ENCODE data around the gene ALOX15B.

ALOX15B gene, protein sequence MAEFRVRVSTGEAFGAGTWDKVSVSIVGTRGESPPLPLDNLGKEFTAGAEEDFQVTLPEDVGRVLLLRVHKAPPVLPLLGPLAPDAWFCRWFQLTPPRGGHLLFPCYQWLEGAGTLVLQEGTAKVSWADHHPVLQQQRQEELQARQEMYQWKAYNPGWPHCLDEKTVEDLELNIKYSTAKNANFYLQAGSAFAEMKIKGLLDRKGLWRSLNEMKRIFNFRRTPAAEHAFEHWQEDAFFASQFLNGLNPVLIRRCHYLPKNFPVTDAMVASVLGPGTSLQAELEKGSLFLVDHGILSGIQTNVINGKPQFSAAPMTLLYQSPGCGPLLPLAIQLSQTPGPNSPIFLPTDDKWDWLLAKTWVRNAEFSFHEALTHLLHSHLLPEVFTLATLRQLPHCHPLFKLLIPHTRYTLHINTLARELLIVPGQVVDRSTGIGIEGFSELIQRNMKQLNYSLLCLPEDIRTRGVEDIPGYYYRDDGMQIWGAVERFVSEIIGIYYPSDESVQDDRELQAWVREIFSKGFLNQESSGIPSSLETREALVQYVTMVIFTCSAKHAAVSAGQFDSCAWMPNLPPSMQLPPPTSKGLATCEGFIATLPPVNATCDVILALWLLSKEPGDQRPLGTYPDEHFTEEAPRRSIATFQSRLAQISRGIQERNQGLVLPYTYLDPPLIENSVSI

DNA sequence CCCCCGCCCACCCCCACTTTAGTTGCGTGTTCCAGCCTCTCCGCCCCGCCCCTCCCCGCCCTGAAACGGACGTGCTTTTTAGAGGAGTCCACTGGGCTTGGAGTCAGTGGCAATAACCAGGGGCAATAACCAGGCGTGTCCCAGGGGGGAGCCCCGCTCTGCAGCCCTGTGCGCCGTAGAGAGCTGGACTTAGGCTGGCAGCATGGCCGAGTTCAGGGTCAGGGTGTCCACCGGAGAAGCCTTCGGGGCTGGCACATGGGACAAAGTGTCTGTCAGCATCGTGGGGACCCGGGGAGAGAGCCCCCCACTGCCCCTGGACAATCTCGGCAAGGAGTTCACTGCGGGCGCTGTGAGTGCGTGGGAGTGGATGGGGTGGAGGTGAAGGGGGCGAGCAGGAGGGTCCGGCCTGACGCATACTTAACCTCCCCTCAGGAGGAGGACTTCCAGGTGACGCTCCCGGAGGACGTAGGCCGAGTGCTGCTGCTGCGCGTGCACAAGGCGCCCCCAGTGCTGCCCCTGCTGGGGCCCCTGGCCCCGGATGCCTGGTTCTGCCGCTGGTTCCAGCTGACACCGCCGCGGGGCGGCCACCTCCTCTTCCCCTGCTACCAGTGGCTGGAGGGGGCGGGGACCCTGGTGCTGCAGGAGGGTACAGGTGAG is at the start of gene ALOX15B:
ALOX15B (plus strand) TSS at position 106 of the 657 bp plus-strand sequence; CDS start at position 203, 97 bp downstream.
- DNase-seq = no peak

DNA sequence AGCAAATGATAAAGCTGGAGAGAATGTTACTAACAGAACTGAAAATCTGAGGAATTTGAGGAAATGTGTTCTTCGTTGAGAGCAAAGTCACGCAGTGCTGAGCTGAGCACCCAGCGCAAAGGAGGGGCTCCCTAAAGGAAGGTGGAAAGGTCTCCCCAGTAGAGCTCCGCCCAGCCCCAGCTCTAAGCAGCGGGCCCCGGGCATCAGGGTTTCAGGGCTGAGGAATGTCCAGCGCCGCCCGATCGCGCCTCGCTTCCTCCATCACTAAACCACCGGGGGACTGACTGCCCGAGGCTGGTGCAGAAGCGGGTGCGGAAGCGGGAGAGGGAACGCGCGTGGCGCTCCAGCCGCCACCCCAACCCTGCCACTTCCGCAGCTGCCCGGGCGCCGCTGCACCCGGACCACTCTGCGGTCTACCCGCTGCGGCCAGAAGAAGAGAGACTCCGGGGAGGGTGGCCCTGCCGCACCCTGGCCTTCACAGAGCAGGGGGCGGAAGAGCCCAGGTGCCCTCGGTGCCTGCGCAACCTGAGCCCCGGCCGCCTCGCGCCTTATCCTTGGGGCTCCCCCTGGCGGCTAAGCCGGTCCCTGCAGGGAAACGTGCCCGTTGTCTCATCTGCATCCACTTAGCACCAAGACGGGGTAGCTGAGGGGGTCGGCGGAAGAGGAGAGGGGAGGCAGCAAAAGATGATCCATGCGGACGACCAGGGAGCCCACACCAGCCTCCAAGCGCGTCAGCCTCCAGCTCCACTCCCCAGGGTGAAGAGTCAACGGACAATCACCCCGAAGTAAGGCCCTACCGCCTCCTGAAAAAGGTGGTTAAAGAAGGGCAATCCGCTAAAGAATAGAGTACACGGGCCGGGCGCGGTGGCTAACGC is 48.8 kb upstream of the ALOX15B start:
- DNase-seq = peak; percentile 75

DNA sequence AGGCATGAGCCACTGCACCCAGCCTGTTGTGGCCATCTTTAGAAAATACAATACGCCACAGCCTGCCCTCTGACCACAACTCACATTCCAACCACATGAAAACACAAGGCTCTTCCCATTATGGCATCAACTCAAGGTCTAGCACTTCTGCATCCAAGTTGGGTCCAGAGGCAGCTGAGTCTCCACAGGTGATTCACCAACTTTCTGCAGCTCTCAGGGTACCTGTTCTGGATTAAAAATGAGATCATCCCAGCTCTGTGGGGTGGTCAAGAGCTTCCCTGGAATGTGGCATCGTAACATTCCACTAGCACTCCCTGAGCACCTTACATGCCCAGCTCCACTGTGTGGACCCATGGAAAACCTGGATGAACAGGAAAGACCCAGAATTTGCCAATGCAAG is 46.3 kb upstream of the ALOX15B start:
- no peak for DNase-seq

DNA sequence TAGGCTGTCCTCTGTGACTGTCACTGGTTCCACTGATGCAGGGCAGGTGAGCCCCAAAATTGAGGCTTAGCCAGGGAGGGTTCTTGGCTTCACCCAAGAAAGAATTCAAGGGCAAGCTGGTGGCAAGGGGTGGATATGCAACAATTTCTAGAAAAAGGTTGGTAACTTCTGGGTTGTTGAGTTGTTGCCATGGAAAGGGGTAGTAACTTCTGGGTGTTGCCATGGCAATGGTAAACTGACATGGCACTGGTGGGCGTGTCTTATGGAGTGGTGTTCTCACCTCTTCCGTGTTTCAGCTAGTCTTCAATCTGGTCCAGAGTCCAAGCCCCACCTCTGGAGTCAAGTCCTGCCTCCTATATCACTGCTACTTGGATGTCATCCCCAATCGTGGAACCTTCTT is 45.9 kb upstream of the ALOX15B start:
- DNase-seq = no peak

DNA sequence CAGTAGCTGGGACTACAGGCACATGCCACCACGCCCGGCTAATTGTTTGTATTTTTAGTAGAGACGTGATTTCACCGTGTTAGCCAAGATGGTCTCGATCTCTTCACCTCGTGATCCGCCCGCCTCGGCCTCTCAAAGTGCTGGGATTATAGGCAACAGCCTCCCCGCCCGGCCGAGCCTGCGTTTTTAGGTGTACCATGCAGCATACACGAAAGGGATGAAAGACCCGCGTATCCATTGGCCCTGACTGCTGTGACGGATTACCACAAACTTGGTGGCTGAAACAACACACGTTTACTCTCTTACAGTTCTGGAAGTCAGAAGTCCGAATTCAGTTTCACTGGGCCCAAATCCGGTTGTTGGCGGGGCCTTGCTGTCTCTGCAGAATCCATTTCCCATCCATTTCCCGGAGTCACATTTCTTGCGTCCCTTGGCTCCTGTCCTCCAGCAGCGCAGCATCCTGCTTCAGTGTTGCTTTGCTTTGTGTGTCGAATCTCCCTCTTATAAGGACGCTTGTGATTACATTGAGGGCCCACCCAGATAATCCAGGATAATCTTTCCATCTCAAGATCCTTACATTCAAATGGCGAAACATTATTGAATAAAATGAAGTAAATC is 44.8 kb upstream of the ALOX15B start:
- DNase-seq = no peak

DNA sequence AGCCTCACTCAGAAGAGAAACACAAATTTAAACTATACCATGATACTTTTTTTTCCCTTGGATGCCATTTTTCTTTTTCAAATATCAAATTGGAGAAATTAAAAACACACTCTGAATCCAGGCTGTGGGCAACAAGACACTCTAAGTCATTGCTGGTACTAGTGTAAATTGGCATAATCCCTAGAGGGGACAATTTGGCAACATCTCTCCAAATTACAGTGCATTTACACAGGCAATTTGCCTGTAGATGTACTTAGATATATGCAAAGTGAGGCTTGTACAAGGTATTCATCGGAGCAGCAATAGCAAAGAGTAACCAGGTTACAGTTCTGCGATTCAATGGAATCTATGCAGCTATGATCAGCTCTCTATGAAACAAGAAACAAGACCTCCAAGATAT is 43.1 kb upstream of the ALOX15B start:
- DNase-seq = no peak

DNA sequence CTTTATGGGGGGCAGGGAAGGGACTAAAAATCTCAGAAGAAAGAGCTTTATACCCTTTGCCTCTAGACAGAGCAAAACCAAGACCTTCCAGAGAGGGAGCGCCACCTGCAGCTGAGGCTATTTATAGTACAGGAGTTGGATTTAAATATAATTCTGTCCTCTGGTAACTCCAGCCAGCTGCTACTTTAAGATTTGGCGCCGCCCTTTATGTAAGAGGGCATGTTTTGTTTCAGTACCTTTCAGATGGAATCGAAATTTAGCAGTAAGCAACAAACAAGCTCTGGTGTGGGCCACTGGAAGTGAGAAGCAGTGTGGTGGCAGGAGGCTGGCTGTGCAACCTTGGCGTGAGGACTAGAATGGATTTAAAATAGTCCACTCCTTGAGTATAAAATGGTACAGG is 41.7 kb upstream of the ALOX15B start:
- DNase-seq = no peak

DNA sequence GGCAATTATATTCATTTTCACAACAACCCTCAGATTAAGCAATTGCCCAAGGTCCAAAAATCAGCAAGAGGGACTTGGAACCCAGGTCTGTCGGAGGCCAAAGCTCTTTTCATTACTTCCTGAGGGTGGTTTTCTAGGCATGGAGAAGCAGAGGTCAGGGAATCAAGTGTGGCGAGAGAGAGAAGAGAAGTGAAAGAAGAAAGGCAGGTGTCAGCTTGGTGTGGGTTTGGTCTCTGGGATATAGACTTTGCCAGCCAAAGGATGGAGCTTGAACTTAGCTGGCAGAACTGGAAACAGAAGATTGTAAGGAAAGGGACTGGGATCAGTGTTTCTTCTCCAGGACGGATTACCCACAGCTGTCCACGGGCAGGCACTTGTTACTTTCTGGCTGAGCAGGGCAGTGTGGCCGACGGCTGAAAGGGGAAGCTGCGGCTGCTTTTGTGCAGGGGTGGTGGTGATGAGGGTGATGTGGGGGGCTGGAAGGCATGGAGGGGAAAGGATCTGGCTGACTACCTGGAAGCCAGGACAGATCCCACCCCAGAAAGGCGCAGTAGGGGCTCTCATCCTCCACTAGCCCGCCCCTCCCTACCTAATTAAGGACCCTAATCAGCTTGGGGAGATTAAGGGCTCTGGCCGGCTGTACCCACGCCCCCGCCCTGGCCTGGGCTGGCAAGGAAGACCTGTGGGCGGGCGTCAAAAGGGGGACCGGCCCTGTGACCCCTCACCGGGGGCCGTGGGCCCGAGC is 36.7 kb upstream of the ALOX15B start, which contains the start of gene GUCY2D:
GUCY2D (plus strand) TSS at position 640 of the 745 bp plus-strand sequence. CDS start 433 bp downstream, outside the sequence.
- peak; percentile 37 for DNase-seq

DNA sequence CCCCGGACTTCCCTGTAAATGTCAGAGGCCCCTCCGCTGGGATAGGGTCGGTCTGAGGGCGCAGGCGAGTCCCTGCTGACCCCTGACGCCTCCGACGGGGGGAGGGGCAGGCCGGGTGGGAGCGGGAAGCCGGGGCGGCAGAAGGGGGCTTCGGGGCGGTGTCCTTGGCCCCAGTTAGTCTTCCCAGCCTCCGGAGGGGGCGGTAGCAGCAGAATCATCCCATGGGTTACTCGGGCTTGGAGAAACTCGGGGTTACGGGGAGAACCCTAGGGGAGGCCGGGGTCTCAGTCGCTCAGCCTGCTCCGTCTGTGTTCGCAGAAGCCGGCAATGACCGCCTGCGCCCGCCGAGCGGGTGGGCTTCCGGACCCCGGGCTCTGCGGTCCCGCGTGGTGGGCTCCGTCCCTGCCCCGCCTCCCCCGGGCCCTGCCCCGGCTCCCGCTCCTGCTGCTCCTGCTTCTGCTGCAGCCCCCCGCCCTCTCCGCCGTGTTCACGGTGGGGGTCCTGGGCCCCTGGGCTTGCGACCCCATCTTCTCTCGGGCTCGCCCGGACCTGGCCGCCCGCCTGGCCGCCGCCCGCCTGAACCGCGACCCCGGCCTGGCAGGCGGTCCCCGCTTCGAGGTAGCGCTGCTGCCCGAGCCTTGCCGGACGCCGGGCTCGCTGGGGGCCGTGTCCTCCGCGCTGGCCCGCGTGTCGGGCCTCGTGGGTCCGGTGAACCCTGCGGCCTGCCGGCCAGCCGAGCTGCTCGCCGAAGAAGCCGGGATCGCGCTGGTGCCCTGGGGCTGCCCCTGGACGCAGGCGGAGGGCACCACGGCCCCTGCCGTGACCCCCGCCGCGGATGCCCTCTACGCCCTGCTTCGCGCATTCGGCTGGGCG is 35.9 kb upstream of the ALOX15B start:
- no peak for DNase-seq

DNA sequence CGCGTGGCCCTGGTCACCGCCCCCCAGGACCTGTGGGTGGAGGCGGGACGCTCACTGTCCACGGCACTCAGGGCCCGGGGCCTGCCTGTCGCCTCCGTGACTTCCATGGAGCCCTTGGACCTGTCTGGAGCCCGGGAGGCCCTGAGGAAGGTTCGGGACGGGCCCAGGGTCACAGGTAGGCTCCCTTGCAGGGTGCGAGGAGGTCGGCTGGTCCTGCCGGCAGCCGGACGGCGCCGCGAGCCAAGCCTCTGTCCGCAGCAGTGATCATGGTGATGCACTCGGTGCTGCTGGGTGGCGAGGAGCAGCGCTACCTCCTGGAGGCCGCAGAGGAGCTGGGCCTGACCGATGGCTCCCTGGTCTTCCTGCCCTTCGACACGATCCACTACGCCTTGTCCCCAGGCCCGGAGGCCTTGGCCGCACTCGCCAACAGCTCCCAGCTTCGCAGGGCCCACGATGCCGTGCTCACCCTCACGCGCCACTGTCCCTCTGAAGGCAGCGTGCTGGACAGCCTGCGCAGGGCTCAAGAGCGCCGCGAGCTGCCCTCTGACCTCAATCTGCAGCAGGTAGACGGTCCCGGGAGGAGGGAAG is 35.2 kb upstream of the ALOX15B start:
- no peak for DNase-seq

DNA sequence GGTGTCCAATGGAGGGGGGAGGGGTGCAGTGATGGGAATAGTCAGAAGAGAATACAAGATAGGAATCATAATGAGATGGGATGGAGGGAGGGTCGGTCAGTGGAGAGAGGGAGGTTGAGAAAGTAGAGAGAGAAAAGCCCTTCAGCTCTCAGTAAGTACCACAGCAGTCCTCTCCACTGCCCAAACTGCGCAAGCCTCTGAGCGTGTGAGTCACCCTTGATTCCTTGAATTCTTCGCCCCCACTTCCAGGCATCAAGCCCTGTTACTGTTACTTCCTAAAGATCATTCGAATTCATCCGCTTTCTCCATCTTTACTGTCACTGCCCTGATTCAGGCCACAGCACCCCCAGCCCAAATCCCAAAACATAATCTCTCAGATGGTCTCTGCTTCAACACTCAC is 34.0 kb upstream of the ALOX15B start:
- DNase-seq = no peak

DNA sequence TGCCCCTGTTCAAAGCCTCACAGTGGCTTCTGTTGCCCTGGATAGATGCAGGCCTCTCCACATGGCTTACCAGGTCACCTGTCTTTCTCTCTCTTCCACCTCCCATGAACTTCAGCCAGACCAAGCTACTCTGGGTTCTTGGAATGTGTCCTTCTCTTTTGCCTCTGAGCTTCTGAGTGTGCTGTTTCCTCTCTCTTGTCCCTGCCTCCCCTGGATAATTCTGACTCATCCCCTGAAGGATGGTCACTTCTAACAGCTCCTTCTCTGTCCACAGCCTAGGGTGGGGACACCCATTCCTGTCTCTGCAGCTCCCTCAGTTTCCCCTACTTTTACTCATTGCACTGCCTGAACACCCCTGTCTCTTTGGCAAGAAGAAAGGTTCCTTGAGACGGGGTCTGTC is 33.5 kb upstream of the ALOX15B start:
- no peak for DNase-seq

DNA sequence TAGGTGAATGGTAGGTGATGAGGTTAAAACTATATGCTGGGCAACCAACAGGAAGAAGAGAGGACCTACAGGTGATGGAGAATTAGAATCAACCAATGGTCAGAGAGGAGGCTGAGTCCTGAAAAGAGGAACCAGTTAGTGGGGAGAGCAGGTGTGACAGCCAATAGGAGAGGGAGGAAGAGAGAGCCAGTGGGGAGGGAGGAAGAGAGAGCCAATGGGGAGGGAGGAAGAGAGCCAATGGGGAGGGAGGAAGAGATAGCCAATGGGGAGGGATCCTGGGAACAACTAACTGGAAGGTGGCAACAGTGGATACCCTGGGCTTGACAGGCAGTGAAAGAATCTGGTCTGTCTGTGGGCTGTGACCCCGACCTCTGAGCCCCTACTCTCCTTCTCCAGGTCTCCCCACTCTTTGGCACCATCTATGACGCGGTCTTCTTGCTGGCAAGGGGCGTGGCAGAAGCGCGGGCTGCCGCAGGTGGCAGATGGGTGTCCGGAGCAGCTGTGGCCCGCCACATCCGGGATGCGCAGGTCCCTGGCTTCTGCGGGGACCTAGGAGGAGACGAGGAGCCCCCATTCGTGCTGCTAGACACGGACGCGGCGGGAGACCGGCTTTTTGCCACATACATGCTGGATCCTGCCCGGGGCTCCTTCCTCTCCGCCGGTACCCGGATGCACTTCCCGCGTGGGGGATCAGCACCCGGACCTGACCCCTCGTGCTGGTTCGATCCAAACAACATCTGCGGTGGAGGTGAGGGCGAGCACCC is 32.7 kb upstream of the ALOX15B start:
- peak; percentile 8 for DNase-seq

DNA sequence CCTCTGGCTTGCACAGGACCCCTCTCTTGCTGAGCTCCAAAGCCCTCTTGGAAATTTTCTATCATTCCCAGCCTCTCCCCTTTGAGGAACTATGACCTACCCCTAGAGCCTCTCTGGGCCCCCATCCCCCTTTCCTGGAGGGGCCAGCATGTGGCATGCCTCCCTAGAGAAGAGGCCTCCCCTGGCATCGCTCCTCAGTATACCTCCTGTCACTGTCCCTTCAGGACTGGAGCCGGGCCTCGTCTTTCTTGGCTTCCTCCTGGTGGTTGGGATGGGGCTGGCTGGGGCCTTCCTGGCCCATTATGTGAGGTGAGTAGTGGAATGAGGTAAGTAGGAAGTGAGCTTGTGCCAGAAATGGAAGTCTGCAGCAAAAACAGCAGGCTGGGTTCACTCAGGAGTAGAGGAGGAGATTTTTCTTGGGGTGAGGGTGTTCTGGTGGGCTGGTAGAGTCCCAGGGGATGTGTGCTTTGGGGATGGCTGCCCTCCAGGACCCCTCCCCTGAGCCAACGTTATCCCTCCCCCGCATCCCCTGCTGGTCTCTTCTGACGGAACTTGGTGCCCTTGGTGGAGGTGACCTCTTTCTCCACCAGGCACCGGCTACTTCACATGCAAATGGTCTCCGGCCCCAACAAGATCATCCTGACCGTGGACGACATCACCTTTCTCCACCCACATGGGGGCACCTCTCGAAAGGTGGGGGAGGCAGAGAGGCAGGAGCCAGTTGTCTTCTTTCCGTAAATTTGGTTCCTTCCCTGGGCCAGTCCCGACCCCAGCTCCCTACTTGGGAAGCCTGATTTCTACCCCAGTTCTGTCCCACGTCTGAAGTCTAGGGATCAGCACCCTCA is 31.8 kb upstream of the ALOX15B start:
- no peak for DNase-seq

DNA sequence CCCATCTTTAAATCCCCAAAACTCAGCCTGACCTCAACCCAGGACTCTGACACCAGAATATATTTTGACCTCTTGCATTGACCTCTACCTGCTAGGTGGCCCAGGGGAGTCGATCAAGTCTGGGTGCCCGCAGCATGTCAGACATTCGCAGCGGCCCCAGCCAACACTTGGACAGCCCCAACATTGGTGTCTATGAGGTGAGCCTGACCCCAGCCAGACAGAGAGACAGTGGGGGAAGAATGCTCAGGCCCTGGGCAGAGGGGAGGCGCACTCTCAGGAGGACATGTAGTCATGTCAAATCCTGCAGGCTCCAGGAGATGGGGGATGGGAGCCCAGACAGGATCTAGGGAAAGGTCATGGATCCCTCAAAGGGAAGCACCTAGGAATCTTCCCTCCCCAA is 31.0 kb upstream of the ALOX15B start:
- no peak for DNase-seq

DNA sequence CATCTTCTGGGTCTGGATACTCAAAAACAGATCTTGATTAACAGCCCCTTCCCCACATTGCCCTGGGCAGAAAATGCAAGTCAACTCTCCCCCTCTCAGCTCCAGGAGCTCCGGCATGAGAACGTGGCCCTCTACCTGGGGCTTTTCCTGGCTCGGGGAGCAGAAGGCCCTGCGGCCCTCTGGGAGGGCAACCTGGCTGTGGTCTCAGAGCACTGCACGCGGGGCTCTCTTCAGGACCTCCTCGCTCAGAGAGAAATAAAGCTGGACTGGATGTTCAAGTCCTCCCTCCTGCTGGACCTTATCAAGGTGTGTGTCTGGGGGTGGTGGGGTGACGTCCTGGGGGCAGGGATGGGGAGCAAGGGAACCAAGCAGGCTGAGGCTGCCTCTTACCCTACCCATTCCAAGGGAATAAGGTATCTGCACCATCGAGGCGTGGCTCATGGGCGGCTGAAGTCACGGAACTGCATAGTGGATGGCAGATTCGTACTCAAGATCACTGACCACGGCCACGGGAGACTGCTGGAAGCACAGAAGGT is 26.7 kb upstream of the ALOX15B start:
- no peak for DNase-seq

DNA sequence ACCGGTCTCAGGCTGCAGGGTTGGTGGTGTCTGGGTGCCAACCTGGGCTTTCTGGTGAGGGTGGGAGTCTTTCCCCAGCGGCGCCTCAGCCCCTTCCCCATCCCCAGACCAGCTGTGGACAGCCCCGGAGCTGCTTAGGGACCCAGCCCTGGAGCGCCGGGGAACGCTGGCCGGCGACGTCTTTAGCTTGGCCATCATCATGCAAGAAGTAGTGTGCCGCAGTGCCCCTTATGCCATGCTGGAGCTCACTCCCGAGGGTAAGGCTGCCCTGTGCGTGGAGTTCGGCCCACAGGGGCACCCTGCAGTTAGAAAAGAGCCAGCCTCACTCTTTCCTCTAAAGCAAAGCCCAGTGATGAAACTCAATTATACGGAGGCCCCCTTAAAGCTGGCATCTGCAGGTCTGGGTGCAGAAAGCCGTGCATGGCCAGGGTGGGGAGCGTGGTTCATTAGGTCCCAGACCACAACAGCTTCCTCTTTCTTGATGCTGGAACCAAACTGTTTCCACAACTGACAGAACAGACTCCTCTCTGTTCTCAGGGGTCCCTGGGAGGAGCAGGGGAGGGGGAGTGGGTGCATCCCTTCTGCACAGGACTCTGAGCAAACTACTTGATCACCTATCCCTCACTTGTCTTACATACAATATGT is 25.7 kb upstream of the ALOX15B start:
- DNase-seq = peak; percentile 33
